Suprapubic skin (tissue), 3 donors: ENCODE data around the gene TAC3.

Experiments
- POLR2A ChIP-seq, 2 donors: fragments of 450-650 bp; IDR thresholded peaks; one replicate each; pipeline ENCODE4 v1.6.1; 2017; ENCODE audit warnings: antibody characterized with exemption in 2 of 2, mild to moderate bottlenecking in 2 of 2, moderate library complexity in 2 of 2
- TF ChIP-seq, protein P1 (sequence below), 2 donors: fragments of 200-600 bp in 1 of 2; fragments of 450-650 bp in 1 of 2; sonication (generic) in 1 of 2; IDR thresholded peaks; one replicate each; pipeline ENCODE4 v1.5.1; 2016 to 2019; ENCODE audit warnings: antibody characterized with exemption in 2 of 2, mild to moderate bottlenecking in 1 of 2, moderate library complexity in 1 of 2

DNA sequence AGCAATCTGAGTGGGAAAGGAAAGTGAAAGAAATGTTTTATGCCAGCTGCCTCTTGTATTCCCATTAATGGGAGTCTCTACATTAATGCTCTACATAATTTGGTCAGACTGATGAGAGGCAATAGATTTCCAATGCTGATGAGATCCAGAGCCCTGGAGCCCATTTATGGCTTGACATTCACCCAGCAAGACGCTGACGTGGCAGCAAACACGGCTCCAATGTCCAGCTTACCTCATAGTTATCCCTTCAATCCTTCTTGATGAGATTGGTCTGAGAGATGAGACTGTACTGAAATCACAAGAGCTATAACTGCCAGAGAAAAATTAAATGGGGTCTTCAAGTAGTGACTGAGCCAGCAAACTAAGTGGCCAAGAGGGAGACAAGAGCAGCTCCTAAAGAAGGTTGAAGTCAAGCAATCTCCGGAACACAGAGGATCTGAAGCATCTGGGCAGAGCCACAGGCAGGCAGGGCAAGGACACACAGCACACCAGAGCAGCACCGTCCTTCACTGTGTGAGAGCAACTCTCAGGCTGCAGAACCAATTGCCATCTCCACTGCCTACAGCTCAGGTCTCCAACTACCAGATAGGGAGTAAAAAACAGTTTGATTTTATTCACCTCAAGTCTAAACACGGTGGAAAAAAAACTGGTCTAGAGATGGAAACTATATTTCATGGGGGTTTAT is 40.9 kb upstream of the TAC3 start:
- TF ChIP-seq, protein P1, sequence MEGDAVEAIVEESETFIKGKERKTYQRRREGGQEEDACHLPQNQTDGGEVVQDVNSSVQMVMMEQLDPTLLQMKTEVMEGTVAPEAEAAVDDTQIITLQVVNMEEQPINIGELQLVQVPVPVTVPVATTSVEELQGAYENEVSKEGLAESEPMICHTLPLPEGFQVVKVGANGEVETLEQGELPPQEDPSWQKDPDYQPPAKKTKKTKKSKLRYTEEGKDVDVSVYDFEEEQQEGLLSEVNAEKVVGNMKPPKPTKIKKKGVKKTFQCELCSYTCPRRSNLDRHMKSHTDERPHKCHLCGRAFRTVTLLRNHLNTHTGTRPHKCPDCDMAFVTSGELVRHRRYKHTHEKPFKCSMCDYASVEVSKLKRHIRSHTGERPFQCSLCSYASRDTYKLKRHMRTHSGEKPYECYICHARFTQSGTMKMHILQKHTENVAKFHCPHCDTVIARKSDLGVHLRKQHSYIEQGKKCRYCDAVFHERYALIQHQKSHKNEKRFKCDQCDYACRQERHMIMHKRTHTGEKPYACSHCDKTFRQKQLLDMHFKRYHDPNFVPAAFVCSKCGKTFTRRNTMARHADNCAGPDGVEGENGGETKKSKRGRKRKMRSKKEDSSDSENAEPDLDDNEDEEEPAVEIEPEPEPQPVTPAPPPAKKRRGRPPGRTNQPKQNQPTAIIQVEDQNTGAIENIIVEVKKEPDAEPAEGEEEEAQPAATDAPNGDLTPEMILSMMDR (IDR thresholded peaks at IDR 0.05), result no peak
- no peak for TF ChIP-seq POLR2A (IDR thresholded peaks at IDR 0.05)
